ENCODE measurements around the gene KIF1A. TPM values are rescaled to one million over a fixed set of nuclear protein-coding genes. Genes with fewer than 3 reads are reported as not detected.

Gene KIF1A
- total RNA-seq, 1 donor from 2014 or later = 48.9 TPM

- no peak for TF ChIP-seq CTCF (IDR thresholded peaks at IDR 0.05; ENCODE audit: unreplicated experiment)
- Mint-ChIP-seq H3K4me3 (no peak overlapping the region), H3K27me3 (ENCODE audit: low read depth) (no peaks in the 10 kb centered on the region), H3K36me3 (no peaks in the 10 kb centered on the region), H3K9me3 (no peaks in the 10 kb centered on the region), H3K27ac (no peak overlapping the region), H3K4me1 (peaks cover 2% of the 10 kb centered on the region)
- DNase-seq (ENCODE audit: low spot score in 2 of 2, unreplicated experiment in 2 of 2) = no peak
Measured at GRCh38 chr2:240732911-240733622, 87.0 kb downstream of the KIF1A start.

GRCh38 chr2:240732184-240732583 is 87.8 kb downstream of the KIF1A start:
- no peak for TF ChIP-seq CTCF (IDR thresholded peaks at IDR 0.05; ENCODE audit: unreplicated experiment)
- Mint-ChIP-seq H3K27ac (no peak overlapping the region), H3K27me3 (ENCODE audit: low read depth) (no peaks in the 10 kb centered on the region), H3K9me3 (no peaks in the 10 kb centered on the region), H3K4me3 (no peak overlapping the region), H3K36me3 (no peaks in the 10 kb centered on the region), H3K4me1 (peaks cover under 1% of the 10 kb centered on the region)
- DNase-seq (ENCODE audit: low spot score in 2 of 2, unreplicated experiment in 2 of 2) = no peak

GRCh38 chr2:240731178-240731545 is 88.9 kb downstream of the KIF1A start:
- Mint-ChIP-seq H3K36me3 (peaks cover 3% of the 10 kb centered on the region), H3K27me3 (ENCODE audit: low read depth) (no peaks in the 10 kb centered on the region), H3K4me3 (no peak overlapping the region), H3K27ac (no peak overlapping the region), H3K4me1 (no peaks in the 10 kb centered on the region), H3K9me3 (no peaks in the 10 kb centered on the region)
- no peak for TF ChIP-seq CTCF (IDR thresholded peaks at IDR 0.05; ENCODE audit: unreplicated experiment)
- no peak for DNase-seq (ENCODE audit: low spot score in 2 of 2, unreplicated experiment in 2 of 2)

DNA sequence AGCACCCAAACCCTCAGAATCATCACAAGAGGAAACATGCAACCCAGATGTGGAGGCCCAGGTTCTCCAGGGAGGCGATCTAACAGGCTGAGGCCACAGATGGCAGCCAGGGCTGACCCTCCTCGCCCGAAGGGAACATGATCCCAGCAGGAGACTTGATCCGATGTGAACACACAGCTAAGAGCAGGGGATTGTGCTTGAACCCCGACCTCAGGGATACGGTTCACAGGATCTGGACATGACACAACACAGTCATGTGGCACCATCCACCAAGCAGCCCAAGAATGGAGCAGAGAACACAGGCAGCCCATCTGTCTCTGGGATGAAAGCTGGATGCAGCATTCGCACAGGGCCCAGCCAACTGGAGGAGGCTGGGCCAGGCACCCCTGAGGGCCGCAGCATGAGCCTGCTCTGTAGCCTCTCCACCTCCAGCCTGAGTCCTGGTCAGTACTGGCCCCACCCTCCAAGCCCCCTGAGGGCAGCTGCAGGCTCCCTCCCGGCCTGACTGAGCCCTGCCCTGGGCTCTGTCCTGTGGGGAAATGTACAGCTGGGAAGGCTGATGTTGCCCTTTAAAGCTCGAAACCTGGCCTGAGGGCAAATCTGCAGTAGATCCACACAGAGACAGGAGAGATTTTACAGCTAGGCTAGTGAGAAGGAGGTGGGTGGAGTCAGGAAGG is 89.4 kb downstream of the KIF1A start:
- H3K36me3 Mint-ChIP-seq = peaks cover 3% of the 10 kb centered on the region
- no peak overlapping the region for H3K4me3 Mint-ChIP-seq
- DNase-seq (ENCODE audit: low spot score in 2 of 2, unreplicated experiment in 2 of 2) = no peak
- TF ChIP-seq CTCF (IDR thresholded peaks at IDR 0.05; ENCODE audit: unreplicated experiment) = no peak
- H3K27ac Mint-ChIP-seq = peak overlapping the region; percentile 39
- no peaks in the 10 kb centered on the region for H3K4me1 Mint-ChIP-seq
- H3K9me3 Mint-ChIP-seq = no peaks in the 10 kb centered on the region
- no peaks in the 10 kb centered on the region for H3K27me3 Mint-ChIP-seq (ENCODE audit: low read depth)

DNA sequence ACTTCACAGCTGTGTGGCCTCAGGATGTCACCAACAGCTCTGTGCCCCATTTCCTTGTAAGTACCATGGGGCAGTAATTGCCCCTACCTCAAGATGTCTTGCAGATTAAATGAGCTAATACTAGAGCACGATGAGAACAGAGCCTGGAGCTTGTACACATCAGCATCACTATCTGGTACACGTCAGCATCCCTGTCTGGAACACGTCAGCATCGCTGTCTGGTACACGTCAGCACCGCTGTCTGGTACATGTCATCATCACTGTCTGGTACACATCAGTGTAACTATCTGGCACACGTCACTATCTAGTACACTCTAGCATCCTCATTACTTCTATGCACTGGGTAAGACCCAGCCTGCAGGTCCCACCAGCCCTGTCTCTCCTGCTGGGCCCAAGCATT is 91.2 kb downstream of the KIF1A start:
- no peaks in the 10 kb centered on the region for H3K4me1 Mint-ChIP-seq
- H3K27me3 Mint-ChIP-seq (ENCODE audit: low read depth) = no peaks in the 10 kb centered on the region
- TF ChIP-seq CTCF (IDR thresholded peaks at IDR 0.05; ENCODE audit: unreplicated experiment) = no peak
- peaks cover 3% of the 10 kb centered on the region for H3K36me3 Mint-ChIP-seq
- no peak overlapping the region for H3K27ac Mint-ChIP-seq
- no peak overlapping the region for H3K4me3 Mint-ChIP-seq
- DNase-seq (ENCODE audit: low spot score in 2 of 2, unreplicated experiment in 2 of 2) = no peak
- no peaks in the 10 kb centered on the region for H3K9me3 Mint-ChIP-seq

Measured in mesothelial cell of epicardium (in vitro differentiated cells).